Mucosa of rectum (tissue), 2 donors: ENCODE measurements around the gene XRCC4.

Experiments
- H3K27ac ChIP-seq, 2 donors: one replicate each; pipeline ENCODE4 v1.7.0; 2013; ENCODE audit warnings: inconsistent platforms in 2 of 2, low read depth in 2 of 2, low read length in 2 of 2
- H3K27me3 ChIP-seq, 2 donors: one replicate each; pipeline ENCODE4 v1.7.0; 2013; ENCODE audit warnings: low read length in 2 of 2; ENCODE audit not compliant: control insufficient read depth in 2 of 2, insufficient read depth in 2 of 2
- H3K36me3 ChIP-seq, 2 donors: one replicate each; pipeline ENCODE4 v1.7.0; 2013; ENCODE audit warnings: low read length in 2 of 2; ENCODE audit not compliant: control insufficient read depth in 2 of 2, insufficient read depth in 2 of 2
- H3K4me1 ChIP-seq, 2 donors: one replicate each; pipeline ENCODE4 v1.7.0; 2013; ENCODE audit warnings: low read length in 2 of 2, mild to moderate bottlenecking in 1 of 2; ENCODE audit not compliant: control insufficient read depth in 2 of 2, insufficient read depth in 2 of 2
- H3K4me3 ChIP-seq, 2 donors: one replicate each; pipeline ENCODE4 v1.7.0; 2013; ENCODE audit warnings: low read length in 2 of 2
- H3K9ac ChIP-seq, 2 donors: one replicate each; pipeline ENCODE4 v1.7.0; 2013; ENCODE audit warnings: low read length in 2 of 2, low read depth in 1 of 2, mild to moderate bottlenecking in 1 of 2
- H3K9me3 ChIP-seq, 2 donors: one replicate each; pipeline ENCODE4 v1.7.0; 2013; ENCODE audit warnings: low read length in 2 of 2; ENCODE audit not compliant: control insufficient read depth in 2 of 2
- donor health status: healthy.
- donor health status: Normal muscosa, but diverticular disease.

The XRCC4 gene

DNA sequence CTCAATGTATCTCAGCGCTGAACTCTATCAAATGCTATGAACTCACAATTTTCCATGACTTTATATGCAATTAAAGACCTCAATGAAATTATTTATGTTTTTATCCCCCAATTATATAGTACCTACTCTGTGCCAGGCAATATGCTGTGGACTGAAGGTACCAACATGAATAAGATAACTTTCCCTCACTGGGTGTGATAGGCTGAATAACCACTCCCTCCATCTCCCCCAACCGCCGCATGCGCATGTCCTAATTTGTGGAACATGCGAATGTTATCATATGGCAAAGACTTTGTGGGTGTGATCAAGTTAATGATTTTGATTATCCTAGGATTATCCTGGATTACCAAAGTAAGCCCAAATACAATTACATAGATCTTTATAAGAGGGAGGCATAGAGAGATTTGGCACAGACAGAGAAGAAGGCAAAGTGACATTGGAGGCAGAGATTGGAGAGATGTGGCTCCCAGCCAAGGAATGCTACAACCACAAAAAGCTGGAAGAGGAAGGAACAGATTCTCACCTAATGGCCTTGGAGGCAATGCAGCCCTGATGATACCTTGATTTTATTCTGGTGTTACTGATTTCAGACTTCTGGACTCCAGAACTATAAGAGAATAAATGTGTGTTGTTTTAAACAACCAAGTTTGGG lies 245.1 kb downstream of the XRCC4 start:
- H3K9ac ChIP-seq = no peak overlapping the region
- H3K9me3 ChIP-seq = no peaks in the 10 kb centered on the region
- H3K36me3 ChIP-seq = no peaks in the 10 kb centered on the region
- H3K27ac ChIP-seq = no peak overlapping the region
- no peaks in the 10 kb centered on the region for H3K27me3 ChIP-seq
- H3K4me1 ChIP-seq = no peaks in the 10 kb centered on the region
- H3K4me3 ChIP-seq = no peak overlapping the region

DNA sequence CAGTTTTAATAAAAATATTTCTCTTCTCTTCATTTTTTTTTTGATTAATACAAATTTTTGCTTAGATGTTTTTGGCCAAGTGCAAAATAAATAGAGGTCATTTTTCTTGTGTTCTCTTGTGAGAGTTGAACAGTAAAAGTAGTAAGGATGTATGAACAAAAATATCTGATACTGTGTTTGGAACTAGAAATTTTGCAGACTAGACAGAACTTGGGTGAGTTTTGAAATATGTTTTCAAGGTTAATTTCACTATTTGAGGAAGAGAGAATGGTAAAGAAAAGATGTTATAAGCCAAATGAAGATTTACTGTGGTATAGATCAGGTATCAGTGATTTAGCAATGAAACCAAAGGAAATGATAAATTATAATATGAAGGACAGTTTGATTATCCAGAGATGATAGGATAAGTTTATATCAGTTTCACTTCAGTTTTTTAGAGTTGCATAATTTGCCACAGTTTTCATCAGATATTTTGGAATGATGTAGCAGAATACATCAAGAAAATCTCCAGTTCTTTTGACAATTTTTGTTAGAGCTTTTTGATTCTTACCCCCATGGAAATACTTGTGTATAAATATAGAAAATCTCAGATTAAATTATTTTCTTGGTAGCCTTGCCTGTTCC lies 246.3 kb downstream of the XRCC4 start:
- Histone ChIP-seq H3K9me3 (no peaks in the 10 kb centered on the region), H3K4me3 (no peak overlapping the region)

DNA sequence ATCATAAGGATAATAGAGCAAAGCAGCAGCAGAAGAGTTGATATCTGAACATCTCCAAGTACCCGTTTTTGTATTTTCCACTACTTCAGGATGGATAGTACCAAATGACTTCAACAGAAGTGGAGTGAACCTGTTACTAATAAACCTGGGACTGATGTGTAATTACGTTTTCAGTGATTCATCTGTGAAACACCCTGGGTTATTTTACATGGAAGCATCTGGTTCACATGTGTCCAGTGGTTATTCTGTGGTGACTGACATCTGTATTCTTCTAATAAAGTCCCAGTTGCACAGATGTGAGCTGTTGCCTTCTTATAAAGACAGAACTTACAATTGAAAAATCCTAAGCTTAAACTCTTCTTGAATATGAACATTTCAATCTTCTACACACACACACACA lies 254.5 kb downstream of the XRCC4 start:
- no peak overlapping the region for H3K27ac ChIP-seq
- no peaks in the 10 kb centered on the region for H3K36me3 ChIP-seq
- no peak overlapping the region for H3K9ac ChIP-seq
- H3K4me3 ChIP-seq = no peak overlapping the region
- no peaks in the 10 kb centered on the region for H3K27me3 ChIP-seq
- no peaks in the 10 kb centered on the region for H3K4me1 ChIP-seq
- no peaks in the 10 kb centered on the region for H3K9me3 ChIP-seq

More for the DNA sequence above, 246.3 kb downstream of the XRCC4 start:
- H3K27me3 ChIP-seq = no peaks in the 10 kb centered on the region
- no peaks in the 10 kb centered on the region for H3K4me1 ChIP-seq
- no peak overlapping the region for H3K27ac ChIP-seq
- H3K9ac ChIP-seq = no peak overlapping the region
- H3K36me3 ChIP-seq = no peaks in the 10 kb centered on the region

DNA sequence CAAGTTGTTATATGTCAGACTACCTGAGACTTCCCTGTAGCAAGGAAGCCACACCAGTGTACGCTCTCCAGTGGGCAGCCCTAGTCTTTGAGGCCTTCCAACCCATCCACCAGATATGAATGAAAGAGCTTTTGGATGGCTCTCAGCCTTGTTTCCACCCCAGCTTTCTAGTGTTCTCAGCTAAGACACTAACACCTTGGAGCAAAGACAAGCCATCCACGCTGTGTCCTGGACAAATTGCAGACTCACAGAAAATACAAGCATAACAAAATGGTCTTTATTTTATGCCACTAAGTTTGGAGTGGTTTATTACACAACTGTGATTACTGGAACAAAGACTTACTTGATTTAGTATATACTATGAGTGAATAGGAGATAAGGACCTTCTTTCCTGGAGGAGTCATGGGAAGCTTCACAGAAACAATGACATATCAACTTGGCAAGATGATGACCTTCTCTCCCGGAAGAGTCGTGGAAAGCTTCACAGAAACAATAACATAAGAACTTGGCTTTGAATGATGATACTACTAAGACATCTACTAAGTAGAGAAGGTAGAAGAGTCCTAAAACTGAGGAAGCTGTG lies 260.2 kb downstream of the XRCC4 start:
- no peaks in the 10 kb centered on the region for H3K4me1 ChIP-seq
- no peaks in the 10 kb centered on the region for H3K9me3 ChIP-seq
- H3K36me3 ChIP-seq = no peaks in the 10 kb centered on the region
- no peak overlapping the region for H3K27ac ChIP-seq
- H3K9ac ChIP-seq = no peak overlapping the region
- no peak overlapping the region for H3K4me3 ChIP-seq
- no peaks in the 10 kb centered on the region for H3K27me3 ChIP-seq

DNA sequence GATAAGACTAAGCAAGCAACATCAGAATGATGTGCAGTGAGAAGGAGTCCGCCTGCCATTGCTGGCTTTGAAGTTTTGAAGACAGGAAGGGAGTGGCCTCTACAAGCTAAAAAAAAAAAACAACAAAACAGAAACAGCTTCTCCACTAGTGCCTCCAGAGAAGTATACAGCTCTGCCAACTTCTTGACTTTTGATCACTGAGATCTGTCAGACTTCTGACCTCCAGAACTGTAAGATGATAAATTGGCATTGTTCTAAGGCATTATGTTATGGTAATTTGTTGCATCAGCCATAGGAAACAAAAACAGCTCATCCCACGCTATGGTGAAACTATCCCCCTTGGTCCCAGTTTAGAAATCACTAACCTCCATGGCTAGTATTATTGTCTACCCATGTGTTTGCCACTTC lies 263.2 kb downstream of the XRCC4 start:
- H3K9ac ChIP-seq = no peak overlapping the region
- no peaks in the 10 kb centered on the region for H3K27me3 ChIP-seq
- H3K36me3 ChIP-seq = no peaks in the 10 kb centered on the region
- no peak overlapping the region for H3K4me3 ChIP-seq
- H3K9me3 ChIP-seq = no peaks in the 10 kb centered on the region
- H3K4me1 ChIP-seq = no peaks in the 10 kb centered on the region
- no peak overlapping the region for H3K27ac ChIP-seq

DNA sequence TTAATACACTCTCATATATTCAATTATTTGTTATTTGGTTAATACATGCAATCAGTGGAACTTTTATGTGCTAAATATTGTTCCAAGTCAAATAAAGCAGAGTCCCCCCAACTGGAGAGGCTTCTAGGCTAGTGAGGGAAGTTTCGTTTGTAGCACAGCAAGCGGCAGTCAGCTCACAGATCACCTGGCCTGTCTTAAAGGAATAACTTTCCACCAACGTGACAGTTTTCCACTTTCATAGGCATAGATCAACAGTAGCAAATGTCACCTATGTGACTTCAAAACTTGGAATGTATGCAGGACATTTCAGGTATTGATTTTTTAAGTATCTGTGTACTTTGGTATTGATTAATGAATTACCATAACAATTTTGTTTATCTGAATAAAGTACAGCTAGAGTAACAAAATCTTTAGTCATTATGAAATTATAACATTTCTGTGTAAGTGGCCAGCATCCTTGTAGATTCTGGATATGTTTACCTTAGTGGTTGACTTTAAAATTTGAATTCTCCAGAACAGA lies 264.5 kb downstream of the XRCC4 start:
- H3K36me3 ChIP-seq = no peaks in the 10 kb centered on the region
- H3K9me3 ChIP-seq = no peaks in the 10 kb centered on the region
- no peaks in the 10 kb centered on the region for H3K4me1 ChIP-seq
- H3K9ac ChIP-seq = no peak overlapping the region
- H3K27me3 ChIP-seq = no peaks in the 10 kb centered on the region
- H3K4me3 ChIP-seq = no peak overlapping the region
- no peak overlapping the region for H3K27ac ChIP-seq

DNA sequence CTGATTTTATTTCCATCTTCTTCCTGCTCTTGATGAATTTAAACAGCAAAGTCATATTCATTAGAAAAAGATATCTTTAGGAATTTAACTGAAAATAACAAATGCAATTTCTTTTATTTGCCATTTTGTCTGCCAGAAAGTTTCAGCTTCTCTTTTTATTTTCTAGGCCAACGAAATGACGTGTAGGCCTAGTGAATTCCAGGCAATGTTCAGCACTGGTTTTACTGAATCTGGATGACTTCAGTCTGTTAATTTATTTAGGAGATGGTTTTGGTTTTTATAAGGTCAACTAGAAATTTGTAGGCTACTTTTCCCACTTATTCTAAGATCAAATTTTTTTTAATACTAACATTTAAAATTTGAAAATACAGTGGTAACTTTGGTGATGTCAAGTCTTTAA lies 265.1 kb downstream of the XRCC4 start:
- H3K4me3 ChIP-seq = no peak overlapping the region
- H3K27me3 ChIP-seq = no peaks in the 10 kb centered on the region
- no peak overlapping the region for H3K9ac ChIP-seq
- no peak overlapping the region for H3K27ac ChIP-seq
- H3K36me3 ChIP-seq = no peaks in the 10 kb centered on the region
- H3K9me3 ChIP-seq = peaks cover 0 to 1% of the 10 kb centered on the region in 2 donors
- H3K4me1 ChIP-seq = no peaks in the 10 kb centered on the region

DNA sequence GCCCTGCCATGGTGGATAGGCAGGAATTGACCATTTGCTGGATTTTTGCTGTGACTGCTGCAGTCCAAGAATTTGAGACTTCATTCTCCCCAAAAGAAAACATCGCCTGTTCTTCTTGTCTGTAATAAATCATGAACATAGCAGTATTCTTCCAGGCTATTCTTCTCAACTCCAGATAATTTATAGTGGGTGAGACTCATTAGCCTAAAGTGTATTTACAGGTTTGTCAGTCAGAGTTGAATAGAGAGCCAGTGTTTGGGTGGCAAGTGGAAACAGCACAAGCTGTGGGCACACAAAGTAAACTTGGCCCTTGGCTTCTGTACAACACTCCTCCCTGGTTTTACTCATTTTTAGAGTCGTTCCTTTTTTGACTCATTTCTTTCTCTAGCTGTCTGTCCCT lies 266.0 kb downstream of the XRCC4 start:
- Histone ChIP-seq H3K36me3 (no peaks in the 10 kb centered on the region), H3K4me3 (no peak overlapping the region), H3K9me3 (peaks cover 0 to 3% of the 10 kb centered on the region in 2 donors), H3K27ac (no peak overlapping the region), H3K27me3 (no peaks in the 10 kb centered on the region), H3K4me1 (no peaks in the 10 kb centered on the region), H3K9ac (no peak overlapping the region)

DNA sequence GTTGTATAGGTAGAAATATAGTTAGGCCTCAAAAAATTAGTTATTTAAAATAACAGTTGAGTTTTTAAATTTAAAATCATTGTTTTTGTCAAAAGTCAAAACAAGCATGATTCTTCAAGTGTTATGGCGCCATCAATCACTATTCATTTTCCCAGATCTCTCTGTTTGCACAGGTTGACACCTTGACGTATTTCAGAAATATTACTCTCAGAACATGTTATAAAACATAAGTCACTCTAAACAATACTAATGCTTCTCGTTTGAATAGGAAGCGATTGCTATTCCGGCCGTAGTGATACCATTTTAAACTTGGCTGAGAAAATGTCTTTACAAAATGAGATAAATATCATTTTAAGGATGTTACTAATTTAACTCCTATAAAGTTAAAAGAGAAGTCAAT lies 268.1 kb downstream of the XRCC4 start:
- no peaks in the 10 kb centered on the region for H3K27me3 ChIP-seq
- H3K4me1 ChIP-seq = no peaks in the 10 kb centered on the region
- peaks cover 0 to 6% of the 10 kb centered on the region in 2 donors for H3K9me3 ChIP-seq
- no peak overlapping the region for H3K4me3 ChIP-seq
- H3K36me3 ChIP-seq = no peaks in the 10 kb centered on the region
- no peak overlapping the region for H3K27ac ChIP-seq
- H3K9ac ChIP-seq = no peak overlapping the region

DNA sequence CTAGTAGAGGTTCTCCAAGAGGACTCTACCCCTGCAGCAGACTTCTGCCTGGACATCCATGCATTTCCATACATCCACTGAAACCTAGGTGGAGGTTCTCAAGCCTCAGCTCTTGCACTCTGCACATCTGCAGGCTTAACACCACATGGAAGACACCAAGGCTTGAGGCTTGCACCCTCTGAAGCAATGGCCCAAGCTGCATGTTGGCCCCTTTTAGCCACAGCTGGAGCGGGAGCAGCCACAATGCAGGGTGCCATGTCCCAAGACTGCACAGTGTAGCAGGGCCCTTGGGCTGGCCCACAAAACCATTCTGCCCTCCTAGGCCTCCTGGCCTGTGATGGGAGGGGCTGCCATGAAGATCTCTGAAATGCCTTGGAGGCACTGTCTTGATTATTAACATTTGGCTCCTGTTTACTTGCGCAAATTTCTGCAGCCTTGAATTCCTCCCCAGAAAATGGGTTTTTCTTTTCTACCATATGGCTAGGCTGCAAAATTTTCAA lies 271.0 kb downstream of the XRCC4 start:
- no peak overlapping the region for H3K9ac ChIP-seq
- no peaks in the 10 kb centered on the region for H3K4me1 ChIP-seq
- no peaks in the 10 kb centered on the region for H3K27me3 ChIP-seq
- peaks cover 0 to 6% of the 10 kb centered on the region in 2 donors for H3K9me3 ChIP-seq
- H3K27ac ChIP-seq = no peak overlapping the region
- H3K36me3 ChIP-seq = no peaks in the 10 kb centered on the region
- H3K4me3 ChIP-seq = no peak overlapping the region
